IMR-90 (cell line): Measurements from ENCODE around the gene SBF1.

Source experiments
- CTCF ChIP-seq: conservative IDR thresholded peaks from 2 replicates; pipeline ENCODE4 v1.5.1; 2012; ENCODE audit warnings: mild to moderate bottlenecking, low read depth, low read length, improper control_type of control experiment
- MAFK ChIP-seq: IDR thresholded peaks from 2 replicates; pipeline ENCODE4 v1.6.1; 2012; ENCODE audit warnings: low read depth, low read length, improper control_type of control experiment

DNA sequence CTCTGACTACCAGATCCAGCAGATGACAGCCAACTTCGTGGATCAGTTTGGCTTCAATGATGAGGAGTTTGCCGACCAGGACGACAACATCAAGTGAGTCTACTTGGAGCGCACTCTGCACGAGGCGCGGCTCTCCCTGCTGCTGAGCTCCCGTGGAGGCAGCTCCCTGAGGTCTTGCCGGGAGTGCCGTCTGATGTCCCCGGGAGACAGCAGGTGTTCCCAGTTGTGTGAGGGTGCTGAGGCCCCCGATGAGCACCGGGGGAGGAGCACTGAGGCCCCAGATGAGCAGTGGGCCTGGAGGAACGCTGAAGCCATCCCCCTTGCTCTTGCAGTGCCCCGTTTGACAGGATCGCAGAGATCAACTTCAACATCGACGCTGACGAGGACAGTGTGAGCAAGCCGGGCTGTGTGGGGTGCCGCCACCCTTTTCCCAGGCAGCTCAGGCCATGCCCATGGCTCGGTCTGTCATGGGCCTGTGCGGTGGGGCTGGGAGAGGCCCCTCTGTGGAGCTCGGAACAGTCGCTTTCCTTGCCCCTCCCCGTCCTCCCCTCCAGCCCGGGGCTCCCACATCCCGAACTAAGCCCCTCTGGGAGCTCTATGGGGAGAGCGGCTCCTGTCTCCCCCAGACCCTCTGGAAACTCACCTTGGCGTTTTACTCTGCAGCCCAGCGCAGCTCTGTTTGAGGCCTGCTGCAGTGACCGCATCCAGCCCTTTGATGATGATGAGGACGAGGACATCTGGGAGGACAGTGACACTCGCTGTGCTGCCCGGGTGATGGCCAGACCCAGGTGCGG is 37.1 kb downstream of the SBF1 start:
- TF ChIP-seq CTCF (no peak), MAFK (no peak)
